Stimulated activated CD8-positive, alpha-beta memory T cell treated with anti-CD3 and anti-CD28 coated beads, Interleukin-2, amount 100 ng/mL, for 1 hour (primary cell): ENCODE results near the gene DPH5.

Experiments
- DNase-seq, 2 donors: peaks; one replicate each; pipeline ENCODE4 v3.0.0-alpha.2; 2020; ENCODE audit warnings: low read depth in 2 of 2

The DPH5 gene

DNA sequence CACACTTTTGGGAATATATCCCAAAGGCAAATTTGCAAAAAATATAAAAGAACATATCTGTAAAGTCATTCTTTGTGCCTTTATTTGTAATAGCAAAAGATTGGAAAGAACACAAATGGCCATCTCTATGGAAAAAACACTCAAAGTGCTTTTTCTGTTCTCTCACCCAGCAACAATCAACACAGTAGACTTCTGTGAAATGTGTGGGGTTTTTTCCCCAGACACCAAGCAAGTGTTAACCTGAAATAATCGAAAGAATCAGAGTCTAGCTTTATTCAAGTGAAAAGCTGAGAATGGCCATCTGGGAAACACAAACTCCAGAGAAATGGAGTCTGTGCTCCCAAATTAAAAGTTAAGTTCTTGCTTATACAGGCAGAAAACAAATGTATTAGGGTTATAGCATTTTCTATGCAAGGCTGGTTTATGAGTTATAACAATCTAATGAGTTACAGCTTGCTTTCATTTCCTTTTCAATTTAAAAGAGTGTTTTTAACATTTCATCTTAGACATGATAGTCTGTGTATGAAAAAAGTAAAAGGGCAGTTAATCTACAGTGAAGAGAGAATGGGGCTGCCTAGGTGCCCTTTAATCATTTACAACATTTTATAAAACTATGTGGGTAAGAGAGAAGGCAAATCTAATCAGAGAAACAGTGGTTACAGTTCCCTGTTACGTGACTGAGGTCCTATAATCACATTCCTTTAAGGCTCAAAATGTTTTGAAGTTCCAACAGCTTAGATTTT lies 83.1 kb downstream of the DPH5 start:
- no peak for DNase-seq

GRCh38 chr1:100941580-100942216 lies 83.9 kb downstream of the DPH5 start:
- DNase-seq: no peak

DNA sequence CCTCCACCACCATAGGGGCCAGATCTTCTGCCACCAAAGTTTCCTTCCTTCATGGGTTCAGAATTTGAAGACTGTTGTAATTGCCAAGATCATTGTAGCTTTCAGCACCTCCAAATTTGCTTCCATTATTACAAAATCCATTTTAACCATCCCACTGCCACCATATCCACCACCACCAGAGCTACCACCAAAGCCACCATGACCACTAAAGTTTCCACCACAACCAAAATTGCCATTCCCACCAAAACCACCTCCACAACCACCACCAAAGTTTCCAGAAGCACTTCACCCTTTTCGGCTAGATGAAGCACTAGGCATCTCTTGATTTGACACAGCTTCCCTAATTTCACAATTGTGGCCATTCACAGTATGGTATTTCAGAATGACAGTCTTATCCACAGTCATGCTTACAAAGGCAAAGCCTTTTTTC lies 84.5 kb downstream of the DPH5 start:
- no peak for DNase-seq
